ENCODE measurements around the gene ARFIP1. TPM values are rescaled to one million over a fixed set of nuclear protein-coding genes. Genes with fewer than 3 reads are reported as not detected.

The ARFIP1 gene
- total RNA-seq, 1 donor from 2014 or later, result 25.6 TPM

DNA sequence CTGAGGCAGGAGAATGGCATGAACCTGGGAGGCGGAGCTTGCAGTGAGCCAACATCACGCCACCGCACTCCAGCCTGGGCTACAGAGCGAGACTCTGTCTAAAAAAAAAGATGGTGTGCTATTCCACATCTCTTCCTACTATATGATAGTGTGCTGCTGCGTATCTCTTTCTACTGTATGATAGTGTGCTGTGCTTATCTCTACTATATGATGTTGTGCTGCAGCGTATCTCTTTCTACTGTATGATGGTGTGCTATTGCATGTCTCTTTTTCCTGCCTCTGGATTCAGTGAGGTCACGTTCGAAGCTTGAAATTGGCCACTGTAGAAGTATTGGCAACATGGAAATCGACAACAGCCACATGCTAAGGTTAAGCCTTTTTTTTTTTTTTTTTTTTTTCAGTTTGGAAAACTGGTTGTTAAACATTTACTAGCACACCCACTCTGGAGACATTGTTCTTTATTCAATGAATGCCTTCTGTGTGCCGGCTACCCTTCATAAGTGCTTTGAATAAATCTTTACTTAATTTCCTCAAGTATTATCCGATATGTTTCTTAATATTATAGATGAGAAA lies 31.0 kb downstream of the ARFIP1 start:
- H3K4me3 ChIP-seq (ENCODE audit: low read length in 3 of 3), result no peak overlapping the region
- H3K9me3 ChIP-seq (ENCODE audit: control insufficient read depth in 3 of 3, low read length in 3 of 3), result no peaks in the 10 kb centered on the region
- peaks cover 0 to 2% (median 0%) of the 10 kb centered on the region in 3 donors for H3K36me3 ChIP-seq (ENCODE audit: control insufficient read depth in 3 of 3, insufficient read depth in 3 of 3, low read length in 3 of 3)
- H3K4me1 ChIP-seq (ENCODE audit: control insufficient read depth in 3 of 3, insufficient read depth in 3 of 3, low read length in 3 of 3), result no peaks in the 10 kb centered on the region
- H3K27me3 ChIP-seq (ENCODE audit: control insufficient read depth in 3 of 3, insufficient read depth in 3 of 3, low read length in 3 of 3), result no peaks in the 10 kb centered on the region
- no peak overlapping the region for H3K9ac ChIP-seq (ENCODE audit: low read depth in 1 of 3, low read length in 3 of 3)
- no peak overlapping the region for H3K27ac ChIP-seq (ENCODE audit: low read depth, low read length)

DNA sequence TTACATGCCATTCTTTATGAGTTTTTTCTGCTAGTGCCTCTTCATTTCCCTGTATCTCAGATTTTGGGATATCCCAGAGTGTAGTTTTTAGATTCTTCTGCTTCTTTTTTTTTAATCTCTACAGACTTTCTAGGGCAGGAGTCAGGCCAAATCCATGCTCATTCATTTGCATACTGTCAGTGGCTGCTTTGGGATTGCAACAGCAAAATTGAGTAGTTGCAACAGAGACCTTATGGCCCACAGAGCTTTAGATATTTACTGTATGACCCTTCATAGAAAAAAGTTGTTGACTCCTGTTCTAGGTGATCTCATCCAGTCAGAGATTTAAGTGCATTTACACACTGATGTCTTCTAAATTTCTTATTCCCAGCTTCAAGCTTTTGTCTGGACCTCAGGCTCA lies 35.3 kb downstream of the ARFIP1 start:
- Histone ChIP-seq H3K4me3 (ENCODE audit: low read length in 3 of 3) (no peak overlapping the region), H3K9ac (ENCODE audit: low read depth in 1 of 3, low read length in 3 of 3) (no peak overlapping the region), H3K9me3 (ENCODE audit: control insufficient read depth in 3 of 3, low read length in 3 of 3) (no peaks in the 10 kb centered on the region), H3K36me3 (ENCODE audit: control insufficient read depth in 3 of 3, insufficient read depth in 3 of 3, low read length in 3 of 3) (peaks cover 0 to 2% (median 2%) of the 10 kb centered on the region in 3 donors), H3K27me3 (ENCODE audit: control insufficient read depth in 3 of 3, insufficient read depth in 3 of 3, low read length in 3 of 3) (no peaks in the 10 kb centered on the region), H3K27ac (ENCODE audit: low read depth, low read length) (no peak overlapping the region), H3K4me1 (ENCODE audit: control insufficient read depth in 3 of 3, insufficient read depth in 3 of 3, low read length in 3 of 3) (no peaks in the 10 kb centered on the region)

DNA sequence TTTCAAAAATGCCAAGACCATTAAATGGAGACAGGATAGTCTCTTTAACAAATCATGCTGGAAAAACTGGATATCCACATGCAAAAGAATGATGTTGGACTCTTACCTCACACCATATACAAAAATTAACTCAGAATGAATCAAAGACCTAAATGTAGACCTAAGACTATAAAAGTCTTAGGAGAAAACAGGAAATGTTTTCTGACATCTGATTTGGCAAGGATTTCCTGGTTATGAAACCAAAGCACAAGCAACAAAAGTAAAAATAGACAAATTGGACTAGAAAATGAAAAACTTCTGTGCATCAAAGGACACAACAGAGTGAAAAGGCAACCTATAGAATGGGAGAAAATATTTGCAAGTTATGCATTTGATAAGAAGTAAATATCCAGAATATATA lies 37.6 kb downstream of the ARFIP1 start:
- H3K36me3 ChIP-seq (ENCODE audit: control insufficient read depth in 3 of 3, insufficient read depth in 3 of 3, low read length in 3 of 3), result peaks cover 0 to 2% (median 0%) of the 10 kb centered on the region in 3 donors
- no peak overlapping the region for H3K9ac ChIP-seq (ENCODE audit: low read depth in 1 of 3, low read length in 3 of 3)
- H3K27ac ChIP-seq (ENCODE audit: low read depth, low read length), result no peak overlapping the region
- no peaks in the 10 kb centered on the region for H3K4me1 ChIP-seq (ENCODE audit: control insufficient read depth in 3 of 3, insufficient read depth in 3 of 3, low read length in 3 of 3)
- H3K9me3 ChIP-seq (ENCODE audit: control insufficient read depth in 3 of 3, low read length in 3 of 3), result no peaks in the 10 kb centered on the region
- H3K27me3 ChIP-seq (ENCODE audit: control insufficient read depth in 3 of 3, insufficient read depth in 3 of 3, low read length in 3 of 3), result no peaks in the 10 kb centered on the region
- no peak overlapping the region for H3K4me3 ChIP-seq (ENCODE audit: low read length in 3 of 3)

DNA sequence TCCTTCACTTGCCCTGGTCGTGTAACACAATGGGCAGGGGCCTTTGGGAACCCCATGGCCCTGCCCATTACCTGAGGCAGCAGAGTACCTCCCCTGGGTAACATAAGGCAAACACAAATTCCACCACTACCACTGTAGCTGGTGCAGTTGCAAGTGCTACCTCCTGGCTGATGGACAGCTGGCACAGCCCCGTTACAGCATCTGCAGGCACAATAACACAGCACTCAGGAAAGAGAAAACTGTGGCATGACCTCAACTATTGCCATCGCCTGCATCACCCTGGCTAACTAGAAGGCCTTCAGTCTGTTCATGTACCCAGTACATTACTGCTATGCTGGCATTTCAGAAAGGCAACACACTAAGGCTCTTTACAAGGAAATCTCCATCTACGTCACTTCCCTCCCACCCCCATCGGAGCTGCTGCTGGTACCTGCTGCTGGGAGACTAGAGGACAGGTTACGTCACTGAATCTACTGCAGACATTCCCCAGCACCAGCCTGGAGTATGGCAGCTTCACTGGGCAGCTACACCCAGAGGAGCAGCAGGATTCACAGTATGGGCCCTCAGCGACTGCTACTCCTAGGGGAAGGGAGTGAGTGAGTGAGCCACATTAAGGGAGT lies 39.4 kb downstream of the ARFIP1 start:
- Histone ChIP-seq H3K4me1 (ENCODE audit: control insufficient read depth in 3 of 3, insufficient read depth in 3 of 3, low read length in 3 of 3) (no peaks in the 10 kb centered on the region), H3K9ac (ENCODE audit: low read depth in 1 of 3, low read length in 3 of 3) (no peak overlapping the region), H3K36me3 (ENCODE audit: control insufficient read depth in 3 of 3, insufficient read depth in 3 of 3, low read length in 3 of 3) (peaks cover 0 to 2% (median 0%) of the 10 kb centered on the region in 3 donors), H3K27me3 (ENCODE audit: control insufficient read depth in 3 of 3, insufficient read depth in 3 of 3, low read length in 3 of 3) (no peaks in the 10 kb centered on the region), H3K4me3 (ENCODE audit: low read length in 3 of 3) (no peak overlapping the region), H3K9me3 (ENCODE audit: control insufficient read depth in 3 of 3, low read length in 3 of 3) (no peaks in the 10 kb centered on the region), H3K27ac (ENCODE audit: low read depth, low read length) (no peak overlapping the region)

DNA sequence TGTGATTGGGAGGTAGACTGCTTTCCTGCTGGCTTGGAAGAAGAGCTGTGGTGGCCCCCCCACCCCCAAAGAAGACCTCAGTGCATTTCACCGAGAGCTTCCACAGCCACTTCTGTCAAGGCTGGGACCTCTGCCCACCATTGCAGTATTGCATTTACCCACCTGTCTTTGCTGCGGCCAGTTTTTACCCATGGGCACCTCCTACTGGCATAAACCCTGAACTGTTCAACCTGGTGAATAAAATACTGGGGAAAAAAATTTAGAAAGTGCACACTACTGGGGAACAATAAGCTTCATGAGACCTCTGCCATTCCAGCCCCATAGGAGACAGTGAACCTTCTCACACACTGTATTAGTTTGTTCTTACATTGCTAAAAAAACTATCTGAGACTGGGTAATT lies 40.3 kb downstream of the ARFIP1 start:
- Histone ChIP-seq H3K27ac (ENCODE audit: low read depth, low read length) (no peak overlapping the region), H3K4me1 (ENCODE audit: control insufficient read depth in 3 of 3, insufficient read depth in 3 of 3, low read length in 3 of 3) (no peaks in the 10 kb centered on the region), H3K9ac (ENCODE audit: low read depth in 1 of 3, low read length in 3 of 3) (no peak overlapping the region), H3K36me3 (ENCODE audit: control insufficient read depth in 3 of 3, insufficient read depth in 3 of 3, low read length in 3 of 3) (peaks cover 0 to 2% (median 0%) of the 10 kb centered on the region in 3 donors), H3K27me3 (ENCODE audit: control insufficient read depth in 3 of 3, insufficient read depth in 3 of 3, low read length in 3 of 3) (no peaks in the 10 kb centered on the region), H3K9me3 (ENCODE audit: control insufficient read depth in 3 of 3, low read length in 3 of 3) (no peaks in the 10 kb centered on the region), H3K4me3 (ENCODE audit: low read length in 3 of 3) (no peak overlapping the region)

DNA sequence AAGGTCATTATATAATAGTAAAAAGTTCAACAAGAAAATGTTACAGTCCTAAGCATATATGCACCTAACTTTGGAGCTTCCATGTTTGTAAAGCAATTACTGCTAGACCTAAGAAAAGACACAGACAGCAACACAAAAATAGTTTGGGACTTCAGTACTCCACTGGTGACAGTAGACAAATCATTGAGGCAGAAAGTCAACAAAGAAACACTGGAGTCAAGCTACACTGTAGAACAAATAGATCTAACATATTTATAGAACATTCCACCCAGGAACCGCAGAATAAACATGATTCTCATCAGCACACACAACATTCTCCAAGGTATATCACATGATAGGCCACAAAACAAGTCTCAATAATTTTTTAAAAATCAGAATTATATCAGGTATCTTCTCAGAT lies 42.6 kb downstream of the ARFIP1 start:
- Histone ChIP-seq H3K4me1 (ENCODE audit: control insufficient read depth in 3 of 3, insufficient read depth in 3 of 3, low read length in 3 of 3) (no peaks in the 10 kb centered on the region), H3K36me3 (ENCODE audit: control insufficient read depth in 3 of 3, insufficient read depth in 3 of 3, low read length in 3 of 3) (peaks cover 0 to 2% (median 0%) of the 10 kb centered on the region in 3 donors), H3K9me3 (ENCODE audit: control insufficient read depth in 3 of 3, low read length in 3 of 3) (no peaks in the 10 kb centered on the region), H3K27me3 (ENCODE audit: control insufficient read depth in 3 of 3, insufficient read depth in 3 of 3, low read length in 3 of 3) (no peaks in the 10 kb centered on the region), H3K4me3 (ENCODE audit: low read length in 3 of 3) (no peak overlapping the region), H3K9ac (ENCODE audit: low read depth in 1 of 3, low read length in 3 of 3) (no peak overlapping the region), H3K27ac (ENCODE audit: low read depth, low read length) (no peak overlapping the region)

DNA sequence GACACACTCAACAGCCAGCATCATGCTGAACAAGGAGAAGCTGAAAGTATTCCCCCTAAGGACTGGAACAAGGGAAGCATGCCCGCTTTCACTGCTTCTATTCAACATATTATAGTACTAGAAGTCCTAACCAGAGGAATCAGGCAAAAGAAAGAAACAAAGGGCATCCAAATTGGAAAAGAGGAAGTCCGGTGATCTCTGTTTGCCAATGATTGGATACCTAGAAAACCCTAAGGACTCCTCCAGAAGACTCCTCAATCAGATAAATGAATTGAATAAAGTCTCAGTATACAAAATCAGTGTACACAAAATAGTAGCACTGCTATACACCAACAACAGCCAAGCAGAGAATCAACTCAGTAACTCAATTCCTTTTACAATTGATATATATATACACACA lies 44.8 kb downstream of the ARFIP1 start:
- no peaks in the 10 kb centered on the region for H3K27me3 ChIP-seq (ENCODE audit: control insufficient read depth in 3 of 3, insufficient read depth in 3 of 3, low read length in 3 of 3)
- H3K9ac ChIP-seq (ENCODE audit: low read depth in 1 of 3, low read length in 3 of 3), result no peak overlapping the region
- no peak overlapping the region for H3K4me3 ChIP-seq (ENCODE audit: low read length in 3 of 3)

DNA sequence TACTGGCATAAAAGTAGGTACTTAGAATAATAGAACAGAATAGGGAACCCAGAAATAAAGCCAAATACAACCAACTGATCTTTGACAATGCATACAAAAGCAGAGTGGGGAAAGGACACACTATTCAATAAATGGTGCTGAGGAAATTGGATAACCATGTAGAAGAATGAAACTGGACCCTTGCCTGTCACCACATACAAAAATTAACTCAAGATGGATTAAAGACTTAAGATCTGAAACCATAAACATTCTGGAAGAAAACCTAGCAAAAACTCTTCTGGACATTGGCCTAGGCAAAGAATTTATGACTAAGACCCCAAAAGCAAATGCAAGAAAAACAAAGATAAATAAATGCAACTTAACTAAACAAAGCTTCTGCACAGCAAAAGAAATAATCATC lies 45.6 kb downstream of the ARFIP1 start:
- Histone ChIP-seq H3K4me3 (ENCODE audit: low read length in 3 of 3) (no peak overlapping the region), H3K27me3 (ENCODE audit: control insufficient read depth in 3 of 3, insufficient read depth in 3 of 3, low read length in 3 of 3) (no peaks in the 10 kb centered on the region), H3K27ac (ENCODE audit: low read depth, low read length) (no peak overlapping the region), H3K9me3 (ENCODE audit: control insufficient read depth in 3 of 3, low read length in 3 of 3) (no peaks in the 10 kb centered on the region), H3K4me1 (ENCODE audit: control insufficient read depth in 3 of 3, insufficient read depth in 3 of 3, low read length in 3 of 3) (no peaks in the 10 kb centered on the region), H3K9ac (ENCODE audit: low read depth in 1 of 3, low read length in 3 of 3) (no peak overlapping the region), H3K36me3 (ENCODE audit: control insufficient read depth in 3 of 3, insufficient read depth in 3 of 3, low read length in 3 of 3) (no peaks in the 10 kb centered on the region)

More for the DNA sequence above, 44.8 kb downstream of the ARFIP1 start:
- Histone ChIP-seq H3K9me3 (ENCODE audit: control insufficient read depth in 3 of 3, low read length in 3 of 3) (no peaks in the 10 kb centered on the region), H3K4me1 (ENCODE audit: control insufficient read depth in 3 of 3, insufficient read depth in 3 of 3, low read length in 3 of 3) (no peaks in the 10 kb centered on the region), H3K27ac (ENCODE audit: low read depth, low read length) (no peak overlapping the region), H3K36me3 (ENCODE audit: control insufficient read depth in 3 of 3, insufficient read depth in 3 of 3, low read length in 3 of 3) (peaks cover 0 to 2% (median 0%) of the 10 kb centered on the region in 3 donors)

DNA sequence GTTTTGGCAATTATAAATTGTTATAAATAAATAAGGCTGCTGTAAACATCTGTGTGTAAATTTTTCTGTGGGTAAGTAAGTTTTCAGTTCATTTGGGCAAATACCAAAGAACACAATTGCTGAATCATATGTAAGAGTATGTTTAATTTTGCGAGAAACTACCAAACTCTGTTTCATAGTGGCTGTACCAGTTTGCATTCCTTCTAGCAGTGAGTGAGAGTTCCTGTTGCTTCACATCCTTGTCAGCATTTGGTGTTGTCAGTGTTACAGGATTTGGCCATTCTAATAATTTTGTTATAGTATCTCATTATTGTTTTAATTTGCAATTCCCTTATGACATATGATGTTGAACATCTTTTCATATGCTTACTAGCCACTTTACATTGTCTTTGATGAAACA lies 48.4 kb downstream of the ARFIP1 start:
- Histone ChIP-seq H3K4me3 (ENCODE audit: low read length in 3 of 3) (no peak overlapping the region), H3K9me3 (ENCODE audit: control insufficient read depth in 3 of 3, low read length in 3 of 3) (no peaks in the 10 kb centered on the region), H3K27me3 (ENCODE audit: control insufficient read depth in 3 of 3, insufficient read depth in 3 of 3, low read length in 3 of 3) (no peaks in the 10 kb centered on the region), H3K36me3 (ENCODE audit: control insufficient read depth in 3 of 3, insufficient read depth in 3 of 3, low read length in 3 of 3) (peaks cover 0 to 4% (median 0%) of the 10 kb centered on the region in 3 donors), H3K4me1 (ENCODE audit: control insufficient read depth in 3 of 3, insufficient read depth in 3 of 3, low read length in 3 of 3) (no peaks in the 10 kb centered on the region), H3K9ac (ENCODE audit: low read depth in 1 of 3, low read length in 3 of 3) (no peak overlapping the region), H3K27ac (ENCODE audit: low read depth, low read length) (no peak overlapping the region)

DNA sequence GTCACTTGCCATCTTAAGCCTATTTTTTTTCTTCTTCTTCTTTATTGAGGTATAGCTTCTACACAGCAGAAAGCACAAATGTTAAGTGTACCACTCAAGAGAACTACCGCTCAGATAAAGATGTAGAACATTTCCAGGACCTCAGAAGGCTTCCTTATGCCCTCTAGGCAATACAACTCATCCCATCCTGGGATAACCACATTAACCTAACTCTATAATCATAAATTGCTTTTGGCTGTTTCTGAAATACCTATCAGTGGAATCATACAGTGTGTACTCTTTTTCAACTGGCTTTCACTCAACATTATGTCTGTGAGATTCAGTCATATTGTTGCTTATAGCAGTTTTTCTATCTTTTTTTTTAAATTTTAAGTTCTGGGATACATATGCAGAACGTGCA lies 51.7 kb downstream of the ARFIP1 start:
- H3K36me3 ChIP-seq (ENCODE audit: control insufficient read depth in 3 of 3, insufficient read depth in 3 of 3, low read length in 3 of 3), result peaks cover 2 to 11% (median 8%) of the 10 kb centered on the region in 3 donors
- no peaks in the 10 kb centered on the region for H3K27me3 ChIP-seq (ENCODE audit: control insufficient read depth in 3 of 3, insufficient read depth in 3 of 3, low read length in 3 of 3)
- no peak overlapping the region for H3K4me3 ChIP-seq (ENCODE audit: low read length in 3 of 3)
- H3K4me1 ChIP-seq (ENCODE audit: control insufficient read depth in 3 of 3, insufficient read depth in 3 of 3, low read length in 3 of 3), result no peaks in the 10 kb centered on the region
- no peak overlapping the region for H3K9ac ChIP-seq (ENCODE audit: low read depth in 1 of 3, low read length in 3 of 3)
- no peaks in the 10 kb centered on the region for H3K9me3 ChIP-seq (ENCODE audit: control insufficient read depth in 3 of 3, low read length in 3 of 3)
- no peak overlapping the region for H3K27ac ChIP-seq (ENCODE audit: low read depth, low read length)
